Upper lobe of left lung (tissue), 6 donors: ENCODE measurements around the gene SIGLEC10. TPM values are rescaled to one million over a fixed set of nuclear protein-coding genes. Genes with fewer than 3 reads are reported as not detected.

Experiments used
- ATAC-seq, 2 donors: fragments of 200-7000 bp; cut with Tn5 transposase; one replicate each; pipeline ENCODE4 v1.9.1; 2022; ENCODE audit warnings: mild to moderate bottlenecking in 2 of 2, moderate library complexity in 2 of 2; ENCODE audit not compliant: low FRiP score in 2 of 2
- DNase-seq, 2 donors: peaks; one replicate each; pipeline ENCODE4 v3.0.0-alpha.2; 2019 to 2020
- H3K27ac ChIP-seq, 4 donors: fragments of 200-600 bp; sonication (generic); one replicate each; pipeline ENCODE4 v1.5.1; 2016 to 2019
- H3K27me3 ChIP-seq, 4 donors: fragments of 200-600 bp; sonication (generic); one replicate each; pipeline ENCODE4 v1.5.1; 2017 to 2019
- H3K36me3 ChIP-seq, 4 donors: fragments of 200-600 bp; sonication (generic); one replicate each; pipeline ENCODE4 v1.5.1; 2016 to 2019
- H3K4me1 ChIP-seq, 4 donors: fragments of 200-600 bp; sonication (generic); one replicate each; pipeline ENCODE4 v1.5.1; 2018 to 2019
- H3K4me3 ChIP-seq, 4 donors: fragments of 200-600 bp; sonication (generic); one replicate each; pipeline ENCODE4 v1.5.1; 2017 to 2019; ENCODE audit warnings: mild to moderate bottlenecking in 2 of 4, moderate library complexity in 1 of 4
- H3K9me3 ChIP-seq, 4 donors: fragments of 200-600 bp; sonication (generic); one replicate each; pipeline ENCODE4 v1.5.1; 2018 to 2019
- EP300 ChIP-seq, 4 donors: sonication (generic); formaldehyde crosslinking; IDR thresholded peaks; one replicate each; pipeline ENCODE4 v1.5.1; 2017; ENCODE audit warnings: antibody characterized with exemption in 4 of 4, control low read depth in 2 of 4
- POLR2A ChIP-seq, 4 donors: fragments of 450-650 bp; IDR thresholded peaks; one replicate each; pipeline ENCODE4 v1.5.1; 2016 to 2017; ENCODE audit warnings: antibody characterized with exemption in 4 of 4, mild to moderate bottlenecking in 2 of 4
- POLR2AphosphoS5 ChIP-seq, 2 donors: sonication (generic); formaldehyde crosslinking; IDR thresholded peaks; one replicate each; pipeline ENCODE4 v1.5.1; 2017; ENCODE audit warnings: antibody characterized with exemption in 2 of 2
- WGBS, 2 donors: methylation state at CpG; one replicate each; pipeline ENCODE4 v1.1.5; 2017 to 2018; 5-methylcytosine and 5-hydroxymethylcytosine counted together
- total RNA-seq, 6 donors: library from RNA; depleted of rRNA in 4 of 6; stranded (reverse); fragments of >200 nt in 4 of 6; gene quantifications; one replicate each; pipeline versions ENCODE4 v1.1.0 to v1.2.1, GENCODE V29; 2016 to 2021
- TF ChIP-seq, protein P1 (sequence below), 6 experiments: fragments of 450-650 bp in 4 of 6; fragments of 200-600 bp in 2 of 6; sonication (generic) in 2 of 6; IDR thresholded peaks; one replicate each; pipeline ENCODE4 v1.5.1; 2016 to 2019; ENCODE audit warnings: antibody characterized with exemption in 6 of 6
- donor health status: DM: no; HTN: no; CAD: no; lungs with moderate emphysema.
- donor health status: DM: no; HTN: yes; CAD: no; lungs with severe emphysema.

The SIGLEC10 gene
- total RNA-seq, 6 donors from 2014 or later: 13.2 to 76.5 (median 16.9) TPM

DNA sequence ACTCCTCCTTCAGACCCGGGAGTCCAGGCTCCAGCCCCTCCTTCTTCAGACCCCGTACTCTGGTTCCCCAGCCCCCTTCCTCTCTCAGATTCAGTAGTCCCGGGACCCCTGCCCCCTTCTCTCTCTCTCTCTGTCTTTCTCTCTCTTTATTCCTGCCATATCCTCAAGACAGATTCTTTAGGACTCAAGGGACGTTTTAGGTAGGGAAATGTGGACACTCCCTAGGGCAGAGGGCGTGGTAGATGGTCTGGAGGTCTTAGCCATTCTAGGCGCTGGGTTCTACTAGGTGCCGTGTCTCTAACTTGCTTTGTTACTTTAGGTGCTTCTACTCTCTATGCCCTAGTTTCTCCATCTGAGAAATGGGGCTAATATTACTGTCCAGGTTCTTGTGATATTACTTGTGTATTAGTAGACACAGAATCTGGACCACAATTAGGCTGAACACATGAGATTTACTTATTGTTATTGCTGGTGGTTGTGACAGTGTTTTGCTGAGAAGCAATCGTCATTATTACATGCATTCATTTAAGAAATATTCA lies 26.3 kb downstream of the SIGLEC10 start:
- Histone ChIP-seq H3K9me3 (no peaks in the 10 kb centered on the region), H3K36me3 (no peaks in the 10 kb centered on the region), H3K4me1 (peaks cover 6 to 17% (median 10%) of the 10 kb centered on the region in 4 donors), H3K4me3 (no peak overlapping the region), H3K27ac (peak overlapping the region in 2 of 4 donors; percentile 36 to 47), H3K27me3 (no peaks in the 10 kb centered on the region)
- DNase-seq (no peak), ATAC-seq (no peak)
- TF ChIP-seq EP300 (IDR thresholded peaks at IDR 0.05) (no peak), POLR2A (IDR thresholded peaks at IDR 0.05) (no peak), POLR2AphosphoS5 (IDR thresholded peaks at IDR 0.05) (no peak)
- TF ChIP-seq, protein P1, sequence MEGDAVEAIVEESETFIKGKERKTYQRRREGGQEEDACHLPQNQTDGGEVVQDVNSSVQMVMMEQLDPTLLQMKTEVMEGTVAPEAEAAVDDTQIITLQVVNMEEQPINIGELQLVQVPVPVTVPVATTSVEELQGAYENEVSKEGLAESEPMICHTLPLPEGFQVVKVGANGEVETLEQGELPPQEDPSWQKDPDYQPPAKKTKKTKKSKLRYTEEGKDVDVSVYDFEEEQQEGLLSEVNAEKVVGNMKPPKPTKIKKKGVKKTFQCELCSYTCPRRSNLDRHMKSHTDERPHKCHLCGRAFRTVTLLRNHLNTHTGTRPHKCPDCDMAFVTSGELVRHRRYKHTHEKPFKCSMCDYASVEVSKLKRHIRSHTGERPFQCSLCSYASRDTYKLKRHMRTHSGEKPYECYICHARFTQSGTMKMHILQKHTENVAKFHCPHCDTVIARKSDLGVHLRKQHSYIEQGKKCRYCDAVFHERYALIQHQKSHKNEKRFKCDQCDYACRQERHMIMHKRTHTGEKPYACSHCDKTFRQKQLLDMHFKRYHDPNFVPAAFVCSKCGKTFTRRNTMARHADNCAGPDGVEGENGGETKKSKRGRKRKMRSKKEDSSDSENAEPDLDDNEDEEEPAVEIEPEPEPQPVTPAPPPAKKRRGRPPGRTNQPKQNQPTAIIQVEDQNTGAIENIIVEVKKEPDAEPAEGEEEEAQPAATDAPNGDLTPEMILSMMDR (IDR thresholded peaks at IDR 0.05): no peak
- WGBS, 2 donors: 59 to 62% methylated on average over 8 of the region's 8 CpGs

DNA sequence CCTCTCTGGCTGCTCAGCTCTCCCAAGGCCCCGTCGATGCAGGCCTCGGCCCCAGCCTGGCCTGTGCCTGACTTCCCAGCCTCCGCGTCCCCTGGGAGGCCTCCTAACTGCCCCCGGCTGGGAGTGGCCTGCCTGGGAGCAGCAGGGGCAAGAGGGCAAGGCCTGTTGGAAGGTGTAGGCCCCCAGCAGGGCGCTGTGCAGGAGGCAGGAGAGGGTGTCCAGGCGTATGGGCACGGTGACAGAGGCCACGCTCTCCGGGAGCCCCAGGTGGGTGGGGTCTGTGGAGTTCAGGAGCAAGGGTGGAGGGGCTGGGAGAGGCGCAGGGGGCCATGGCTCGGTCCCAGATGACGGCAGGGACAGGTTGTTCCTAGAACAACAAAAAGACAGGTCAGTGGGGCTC lies 28.3 kb downstream of the SIGLEC10 start:
- TF ChIP-seq, protein P1 (IDR thresholded peaks at IDR 0.05): no peak
- TF ChIP-seq EP300 (IDR thresholded peaks at IDR 0.05) (no peak), POLR2A (IDR thresholded peaks at IDR 0.05) (no peak), POLR2AphosphoS5 (IDR thresholded peaks at IDR 0.05) (no peak)
- DNase-seq: peak in 1 of 2 donors; percentile 60
- Histone ChIP-seq H3K27me3 (no peaks in the 10 kb centered on the region), H3K4me1 (peaks cover 0 to 6% (median 2%) of the 10 kb centered on the region in 4 donors), H3K4me3 (no peak overlapping the region), H3K27ac (no peak overlapping the region), H3K9me3 (no peaks in the 10 kb centered on the region), H3K36me3 (no peaks in the 10 kb centered on the region)
- 87 to 91% methylated on average over 7 to 11 of the region's 14 CpGs for WGBS, 2 donors
- ATAC-seq: no peak

DNA sequence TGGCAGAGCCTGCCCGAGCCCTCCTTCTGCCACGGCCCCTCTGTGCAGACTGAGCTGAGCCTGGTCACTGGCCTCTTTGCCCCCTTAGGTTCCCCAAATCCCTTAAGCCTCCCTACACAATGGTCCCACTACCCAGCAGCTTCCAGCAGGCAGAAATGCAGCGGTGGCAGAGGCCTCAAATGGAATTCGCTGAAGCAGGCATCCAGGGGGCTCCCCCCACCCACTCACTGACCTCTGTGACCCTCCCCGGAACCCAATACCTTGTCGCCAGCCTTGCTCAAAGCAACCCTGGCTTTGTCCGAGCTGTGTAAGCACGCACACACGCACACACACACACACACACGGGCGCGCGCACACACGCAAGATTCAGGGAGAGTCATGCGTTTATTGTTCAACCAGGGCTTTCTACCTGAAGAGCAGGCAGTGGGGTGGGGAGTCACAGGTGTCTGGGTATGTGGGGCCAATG lies 29.5 kb downstream of the SIGLEC10 start, which contains the start of gene LIM2:
Gene LIM2 (minus strand): TSS at position 51 of the 466 bp plus-strand sequence. CDS start 531 bp downstream, outside the sequence.
- no peaks in the 10 kb centered on the region for H3K36me3 ChIP-seq
- H3K4me1 ChIP-seq: no peaks in the 10 kb centered on the region
- no peak for DNase-seq
- H3K27ac ChIP-seq: peak within 1 kb of the TSS in 1 of 4 donors; percentile 16
- TF ChIP-seq POLR2AphosphoS5 (IDR thresholded peaks at IDR 0.05) (no peak), EP300 (IDR thresholded peaks at IDR 0.05) (no peak), POLR2A (IDR thresholded peaks at IDR 0.05) (no peak)
- TF ChIP-seq, protein P1 (IDR thresholded peaks at IDR 0.05): no peak
- no peaks in the 10 kb centered on the region for H3K27me3 ChIP-seq
- no peak for ATAC-seq
- H3K4me3 ChIP-seq: peak within 1 kb of the TSS in 1 of 4 donors; percentile 10
- 79 to 82% methylated on average over 15 of the region's 15 CpGs for WGBS, 2 donors
- H3K9me3 ChIP-seq: no peaks in the 10 kb centered on the region

DNA sequence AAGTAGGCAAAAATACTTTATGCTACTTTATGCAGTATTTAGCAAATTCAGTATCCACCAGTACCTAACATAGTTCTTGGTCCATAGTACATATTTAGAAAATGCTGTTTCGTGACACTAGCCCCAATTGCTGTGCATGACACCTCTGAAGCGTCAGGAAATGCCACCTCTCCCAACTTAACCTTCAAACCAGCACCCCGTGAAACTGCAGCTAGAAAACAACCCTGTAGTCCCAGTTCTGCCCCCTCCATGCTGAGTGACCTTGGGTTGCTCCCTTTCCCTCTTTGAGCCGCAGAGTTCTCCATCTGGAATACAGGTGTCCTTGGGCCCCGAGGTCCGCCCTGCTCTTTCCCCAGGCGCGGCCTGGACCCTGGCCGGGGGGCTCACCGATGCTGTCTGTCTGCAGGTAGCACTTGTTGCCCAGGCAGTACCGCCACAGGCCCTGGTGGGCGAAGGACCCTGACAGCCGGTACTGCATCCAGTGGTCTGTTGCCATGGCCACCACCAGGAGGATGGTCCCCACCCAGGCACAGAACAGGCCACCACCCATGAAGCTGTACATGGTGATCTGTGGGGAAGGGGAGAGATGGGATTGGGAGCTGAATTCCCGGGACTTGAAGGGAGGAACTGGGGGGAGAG lies 30.4 kb downstream of the SIGLEC10 start:
- WGBS, 2 donors: 87 to 89% methylated on average over 11 to 14 of the region's 14 CpGs
- peak in 1 of 2 donors; percentile 63 for DNase-seq
- H3K36me3 ChIP-seq: no peaks in the 10 kb centered on the region

More for the DNA sequence above, 30.4 kb downstream of the SIGLEC10 start:
- Histone ChIP-seq H3K4me3 (peak overlapping the region in 1 of 4 donors; percentile 10), H3K9me3 (no peaks in the 10 kb centered on the region), H3K27ac (peak overlapping the region in 1 of 4 donors; percentile 16), H3K27me3 (no peaks in the 10 kb centered on the region), H3K4me1 (no peaks in the 10 kb centered on the region)
- peak in 1 of 2 donors; percentile 38 for ATAC-seq
- TF ChIP-seq POLR2AphosphoS5 (IDR thresholded peaks at IDR 0.05) (no peak), EP300 (IDR thresholded peaks at IDR 0.05) (no peak), POLR2A (IDR thresholded peaks at IDR 0.05) (no peak)
- TF ChIP-seq, protein P1 (IDR thresholded peaks at IDR 0.05): no peak
